ENCODE measurements around the gene SNAPC2. TPM values are rescaled to one million over a fixed set of nuclear protein-coding genes. Genes with fewer than 3 reads are reported as not detected.

SNAPC2 gene
- total and polyA plus RNA-seq, 2 of the 13 experiments (the other 11 are each of a cell fraction or from before 2014, with no cell fraction given) = 10.2 to 12.7 TPM

- TF ChIP-seq, protein P1, sequence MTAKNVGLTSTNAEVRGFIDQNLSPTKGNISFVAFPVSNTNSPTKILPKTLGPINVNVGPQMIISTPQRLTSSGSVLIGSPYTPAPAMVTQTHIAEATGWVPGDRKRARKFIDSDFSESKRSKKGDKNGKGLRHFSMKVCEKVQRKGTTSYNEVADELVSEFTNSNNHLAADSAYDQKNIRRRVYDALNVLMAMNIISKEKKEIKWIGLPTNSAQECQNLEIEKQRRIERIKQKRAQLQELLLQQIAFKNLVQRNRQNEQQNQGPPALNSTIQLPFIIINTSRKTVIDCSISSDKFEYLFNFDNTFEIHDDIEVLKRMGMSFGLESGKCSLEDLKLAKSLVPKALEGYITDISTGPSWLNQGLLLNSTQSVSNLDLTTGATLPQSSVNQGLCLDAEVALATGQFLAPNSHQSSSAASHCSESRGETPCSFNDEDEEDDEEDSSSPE (CRISPR knock-in tag; IDR thresholded peaks at IDR 0.05) = peak; percentile 66
- TF ChIP-seq ZNF687 (CRISPR knock-in tag; IDR thresholded peaks at IDR 0.05) (peak; percentile 82), SP2 (CRISPR knock-in tag; IDR thresholded peaks at IDR 0.05) (peak; percentile 27; the same call in 1 of the 2 replicates), MAF1 (CRISPR knock-in tag; IDR thresholded peaks at IDR 0.05; ENCODE audit: borderline replicate concordance) (no peak), HOXA5 (CRISPR knock-in tag; IDR thresholded peaks at IDR 0.05) (peak; percentile 26; the same call in 1 of the 2 replicates), ZNF788 (CRISPR knock-in tag; IDR thresholded peaks at IDR 0.05; ENCODE audit: borderline replicate concordance) (peak; percentile 15; the same call in 1 of the 2 replicates), MXI1 (IDR thresholded peaks at IDR 0.05; ENCODE audit: borderline replicate concordance, low read depth, low read length) (no peak), RORA (CRISPR knock-in tag; IDR thresholded peaks at IDR 0.05) (no peak)
- TF ChIP-seq, protein P2, sequence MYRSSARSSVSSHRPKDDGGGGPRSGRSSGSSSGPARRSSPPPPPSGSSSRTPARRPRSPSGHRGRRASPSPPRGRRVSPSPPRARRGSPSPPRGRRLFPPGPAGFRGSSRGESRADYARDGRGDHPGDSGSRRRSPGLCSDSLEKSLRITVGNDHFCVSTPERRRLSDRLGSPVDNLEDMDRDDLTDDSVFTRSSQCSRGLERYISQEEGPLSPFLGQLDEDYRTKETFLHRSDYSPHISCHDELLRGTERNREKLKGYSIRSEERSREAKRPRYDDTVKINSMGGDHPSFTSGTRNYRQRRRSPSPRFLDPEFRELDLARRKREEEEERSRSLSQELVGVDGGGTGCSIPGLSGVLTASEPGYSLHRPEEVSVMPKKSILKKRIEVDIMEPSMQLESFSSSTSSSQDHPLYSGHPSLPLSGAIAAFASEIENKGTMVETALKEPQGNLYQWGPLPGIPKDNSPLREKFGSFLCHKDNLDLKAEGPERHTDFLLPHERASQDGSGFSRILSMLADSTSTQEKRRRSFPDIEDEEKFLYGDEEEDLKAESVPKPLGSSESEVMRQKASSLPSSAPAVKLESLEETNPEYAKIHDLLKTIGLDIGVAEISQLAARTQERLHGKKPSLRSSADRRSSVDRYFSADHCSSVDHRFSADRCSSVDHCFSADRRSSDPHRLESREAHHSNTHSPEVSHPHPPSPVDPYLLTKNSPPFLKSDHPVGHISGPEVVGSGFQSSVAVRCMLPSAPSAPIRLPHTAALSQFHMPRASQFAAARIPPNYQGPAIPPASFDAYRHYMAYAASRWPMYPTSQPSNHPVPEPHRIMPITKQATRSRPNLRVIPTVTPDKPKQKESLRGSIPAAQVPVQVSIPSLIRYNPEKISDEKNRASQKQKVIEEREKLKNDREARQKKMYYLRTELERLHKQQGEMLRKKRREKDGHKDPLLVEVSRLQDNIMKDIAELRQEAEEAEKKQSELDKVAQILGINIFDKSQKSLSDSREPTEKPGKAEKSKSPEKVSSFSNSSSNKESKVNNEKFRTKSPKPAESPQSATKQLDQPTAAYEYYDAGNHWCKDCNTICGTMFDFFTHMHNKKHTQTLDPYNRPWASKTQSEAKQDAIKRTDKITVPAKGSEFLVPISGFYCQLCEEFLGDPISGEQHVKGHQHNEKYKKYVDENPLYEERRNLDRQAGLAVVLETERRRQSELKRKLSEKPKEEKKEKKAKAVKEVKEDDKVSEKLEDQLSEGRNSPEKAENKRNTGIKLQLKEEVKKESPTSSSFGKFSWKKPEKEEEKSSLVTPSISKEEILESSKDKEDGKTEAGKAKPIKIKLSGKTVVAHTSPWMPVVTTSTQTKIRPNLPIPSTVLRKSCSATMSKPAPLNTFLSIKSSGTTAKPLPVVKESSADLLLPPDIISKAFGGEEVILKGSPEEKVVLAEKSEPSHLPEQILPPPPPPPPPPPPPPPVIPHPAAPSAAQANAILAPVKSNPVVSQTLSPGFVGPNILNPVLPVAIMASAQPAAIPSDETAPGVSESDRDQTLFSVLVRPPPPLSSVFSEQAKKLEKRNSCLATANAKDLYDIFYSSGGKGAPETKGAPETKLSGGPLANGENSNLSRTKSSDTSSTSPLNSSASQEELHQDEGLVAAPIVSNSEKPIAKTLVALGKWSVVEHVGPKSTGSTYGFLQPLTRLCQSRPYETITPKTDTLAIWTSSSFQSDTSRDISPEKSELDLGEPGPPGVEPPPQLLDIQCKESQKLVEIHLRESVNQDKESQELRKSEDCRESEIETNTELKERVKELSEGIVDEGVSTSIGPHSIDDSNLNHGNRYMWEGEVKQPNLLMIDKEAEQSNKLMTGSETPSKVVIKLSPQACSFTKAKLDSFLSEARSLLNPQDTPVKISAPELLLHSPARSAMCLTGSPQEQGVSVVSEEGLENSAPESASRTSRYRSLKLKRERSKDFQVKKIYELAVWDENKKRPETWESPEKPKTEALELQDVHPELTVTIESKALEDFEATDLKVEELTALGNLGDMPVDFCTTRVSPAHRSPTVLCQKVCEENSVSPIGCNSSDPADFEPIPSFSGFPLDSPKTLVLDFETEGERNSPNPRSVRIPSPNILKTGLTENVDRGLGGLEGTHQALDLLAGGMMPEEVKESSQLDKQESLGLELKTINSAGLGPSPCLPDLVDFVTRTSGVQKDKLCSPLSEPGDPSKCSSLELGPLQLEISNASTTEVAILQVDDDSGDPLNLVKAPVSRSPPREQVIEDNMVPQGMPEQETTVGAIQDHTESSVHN (CRISPR knock-in tag; IDR thresholded peaks at IDR 0.05) = no peak; the same call in 1 of the 2 replicates
- TF ChIP-seq, protein P3, sequence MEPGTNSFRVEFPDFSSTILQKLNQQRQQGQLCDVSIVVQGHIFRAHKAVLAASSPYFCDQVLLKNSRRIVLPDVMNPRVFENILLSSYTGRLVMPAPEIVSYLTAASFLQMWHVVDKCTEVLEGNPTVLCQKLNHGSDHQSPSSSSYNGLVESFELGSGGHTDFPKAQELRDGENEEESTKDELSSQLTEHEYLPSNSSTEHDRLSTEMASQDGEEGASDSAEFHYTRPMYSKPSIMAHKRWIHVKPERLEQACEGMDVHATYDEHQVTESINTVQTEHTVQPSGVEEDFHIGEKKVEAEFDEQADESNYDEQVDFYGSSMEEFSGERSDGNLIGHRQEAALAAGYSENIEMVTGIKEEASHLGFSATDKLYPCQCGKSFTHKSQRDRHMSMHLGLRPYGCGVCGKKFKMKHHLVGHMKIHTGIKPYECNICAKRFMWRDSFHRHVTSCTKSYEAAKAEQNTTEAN (CRISPR knock-in tag; conservative IDR thresholded peaks at IDR 0.05) = no peak
Observed at GRCh38 chr19:7916103-7916954, 3.8 kb upstream of the SNAPC2 start (continued).
